HepG2 (cell line): ENCODE measurements around the gene MCRIP2. TPM values are rescaled to one million over a fixed set of nuclear protein-coding genes. Genes with fewer than 3 reads are reported as not detected.

ENCODE experiments used
- HOXD1 ChIP-seq: sonication (generic); formaldehyde crosslinking; IDR thresholded peaks from 2 replicates; pipeline ENCODE4 v1.5.0; 2020; ENCODE audit warnings: missing genetic modification reagents
- KLF16 ChIP-seq, 2 experiments: sonication (generic) in 1 of 2; formaldehyde crosslinking in 1 of 2; IDR thresholded peaks; 2 replicates each; pipeline versions ENCODE4 v1.6.1 to v1.8.0; 2016 to 2023; ENCODE audit warnings: missing genetic modification reagents in 2 of 2, missing compliant biosample characterization in 1 of 2
- MYC ChIP-seq: sonication (generic); formaldehyde crosslinking; IDR thresholded peaks from 2 replicates; pipeline ENCODE4 v1.9.0; 2021; ENCODE audit warnings: missing genetic modification reagents, borderline replicate concordance
- SCMH1 ChIP-seq: sonication (generic); formaldehyde crosslinking; IDR thresholded peaks from 2 replicates; pipeline ENCODE4 v1.9.0; 2021; ENCODE audit warnings: missing genetic modification reagents, mild to moderate bottlenecking, borderline replicate concordance
- SMC3 ChIP-seq: IDR thresholded peaks from 2 replicates; pipeline ENCODE4 v1.6.1; 2011; ENCODE audit warnings: low read length, improper control_type of control experiment
- SP140L ChIP-seq: sonication (generic); formaldehyde crosslinking; IDR thresholded peaks from 2 replicates; pipeline ENCODE4 v1.4.0; 2020; ENCODE audit warnings: missing genetic modification reagents, borderline replicate concordance
- TSC22D2 ChIP-seq: sonication (generic); formaldehyde crosslinking; IDR thresholded peaks from 2 replicates; pipeline ENCODE4 v1.5.1; 2020; ENCODE audit warnings: missing genetic modification reagents, mild to moderate bottlenecking, borderline replicate concordance
- ZBTB3 ChIP-seq: sonication (generic); formaldehyde crosslinking; IDR thresholded peaks from 2 replicates; pipeline ENCODE4 v1.4.0; 2020; ENCODE audit warnings: low read depth, mild to moderate bottlenecking, moderate library complexity, missing genetic modification reagents, borderline replicate concordance
- ZNF20 ChIP-seq: sonication (generic); formaldehyde crosslinking; IDR thresholded peaks from 2 replicates; pipeline ENCODE4 v1.4.0; 2020; ENCODE audit warnings: mild to moderate bottlenecking, moderate library complexity, missing genetic modification reagents
- ZNF232 ChIP-seq: sonication (generic); formaldehyde crosslinking; IDR thresholded peaks from 2 replicates; pipeline ENCODE4 v1.4.0; 2020; ENCODE audit warnings: missing genetic modification reagents, borderline replicate concordance
- ZNF44 ChIP-seq: sonication (generic); formaldehyde crosslinking; IDR thresholded peaks from 2 replicates; pipeline ENCODE4 v1.5.1; 2020; ENCODE audit warnings: mild to moderate bottlenecking, missing genetic modification reagents
- ZNF550 ChIP-seq: sonication (generic); formaldehyde crosslinking; IDR thresholded peaks from 2 replicates; pipeline ENCODE4 v1.4.0; 2020; ENCODE audit warnings: mild to moderate bottlenecking, missing genetic modification reagents, borderline replicate concordance
- ZNF567 ChIP-seq: sonication (generic); formaldehyde crosslinking; IDR thresholded peaks from 2 replicates; pipeline ENCODE4 v1.8.1; 2023; ENCODE audit warnings: mild to moderate bottlenecking, missing genetic modification reagents, borderline replicate concordance
- ZNF629 ChIP-seq: sonication (generic); formaldehyde crosslinking; conservative IDR thresholded peaks from 2 replicates; pipeline ENCODE4 v1.5.0; 2020; ENCODE audit warnings: missing genetic modification reagents
- ZNF703 ChIP-seq: sonication (generic); formaldehyde crosslinking; IDR thresholded peaks from 2 replicates; pipeline ENCODE4 v1.5.1; 2020; ENCODE audit warnings: missing genetic modification reagents, mild to moderate bottlenecking, moderate library complexity, borderline replicate concordance
- ZNF772 ChIP-seq: sonication (generic); formaldehyde crosslinking; IDR thresholded peaks from 2 replicates; pipeline ENCODE4 v1.5.0; 2020; ENCODE audit warnings: mild to moderate bottlenecking, missing genetic modification reagents
- ZNF792 ChIP-seq: IDR thresholded peaks from 2 replicates; pipeline ENCODE4 v1.6.1; 2016
- polyA plus RNA-seq, 8 experiments: library from polyadenylated mRNA; depleted of rRNA in 3 of 8; stranded (reverse) in 7 of 8; unstranded in 1 of 8; fragments of >200 nt; fragmentation: Illumina TruSeq in 4 of 8; extraction: Trizol in 4 of 8; gene quantifications; 2 replicates each; pipeline versions ENCODE4 v1.2.1 to v1.2.3, GENCODE V29; 2011 to 2016; ENCODE audit warnings: low read depth in 4 of 8, missing spikeins in 1 of 8, mixed read lengths in 1 of 8; ENCODE audit not compliant: insufficient read depth in 1 of 8
- total RNA-seq, 5 experiments: library from RNA; depleted of rRNA; stranded (reverse); fragments of >200 nt; fragmentation: Illumina TruSeq; extraction: Trizol; gene quantifications; 2 replicates each; pipeline ENCODE4 v1.2.3, GENCODE V29; 2016; ENCODE audit warnings: low read depth in 1 of 5
- TF ChIP-seq, protein P1 (sequence below): sonication (generic); formaldehyde crosslinking; IDR thresholded peaks from 2 replicates; pipeline ENCODE4 v1.5.0; 2020; ENCODE audit warnings: mild to moderate bottlenecking, missing genetic modification reagents, borderline replicate concordance
- TF ChIP-seq, protein P2 (sequence below): sonication (generic); formaldehyde crosslinking; IDR thresholded peaks from 2 replicates; pipeline ENCODE4 v1.5.0; 2020; ENCODE audit warnings: mild to moderate bottlenecking, missing genetic modification reagents, borderline replicate concordance
- TF ChIP-seq, protein P3 (sequence below): IDR thresholded peaks from 2 replicates; pipeline ENCODE4 v1.6.1; 2016; ENCODE audit warnings: control low read depth
- TF ChIP-seq, protein P4 (sequence below): sonication (generic); formaldehyde crosslinking; IDR thresholded peaks from 2 replicates; pipeline ENCODE4 v1.4.0; 2020; ENCODE audit warnings: missing genetic modification reagents

Gene MCRIP2
- total and polyA plus RNA-seq, 2 of the 13 experiments (the other 11 are each of a cell fraction or from before 2014, with no cell fraction given): 39.6 to 76.7 TPM

DNA sequence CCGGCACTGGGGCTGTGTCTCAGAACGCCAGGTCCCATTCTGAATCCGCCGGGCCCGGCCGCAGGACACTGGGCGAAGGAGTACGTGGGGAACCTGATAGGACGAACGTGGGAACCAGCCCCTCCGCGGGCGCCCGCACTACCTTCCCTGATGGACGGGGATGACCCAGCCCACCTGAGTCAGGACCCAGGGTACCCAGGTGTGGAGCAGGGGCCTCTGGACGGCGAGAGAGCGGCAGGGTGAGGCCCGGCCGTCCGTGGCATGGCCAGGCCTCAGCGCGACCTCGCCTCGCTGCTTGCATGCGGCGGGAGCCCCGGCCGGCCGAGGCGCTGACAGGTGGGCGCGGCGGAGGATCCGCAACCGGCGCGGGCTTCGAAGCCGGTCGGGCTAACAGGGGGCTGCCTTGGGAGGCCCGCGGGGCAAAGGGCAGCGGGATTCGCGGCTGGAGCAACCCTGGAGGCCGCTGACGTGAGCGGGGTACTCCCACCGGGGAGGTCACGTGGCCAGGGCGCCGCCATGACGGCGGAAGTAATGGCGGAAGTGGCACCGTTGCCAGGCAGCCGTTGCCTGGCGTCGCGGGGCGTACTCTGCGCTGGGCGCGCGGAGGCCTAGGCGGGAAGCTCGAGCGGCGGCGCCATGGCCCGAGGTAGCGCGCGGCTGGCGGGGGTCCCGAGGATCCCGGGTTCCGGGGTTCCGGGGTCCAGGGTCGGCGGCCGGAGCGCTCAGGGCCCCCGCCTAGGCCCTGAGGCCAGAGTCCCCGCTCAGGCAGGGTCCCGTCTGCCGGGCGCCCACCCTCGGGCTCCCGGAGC lies 7.4 kb downstream of the MCRIP2 start, which contains the start of gene WDR90 (continued):
- TF ChIP-seq ZNF703 (peak; percentile 93; the same call in 1 of the 2 replicates), ZNF550 (peak; percentile 74; the same call in 1 of the 2 replicates), HOXD1 (no peak), ZBTB3 (CRISPR knock-in tag) (0 out of 2 replicates have a peak, but pooled peaks have one; percentile 67), ZNF20 (CRISPR knock-in tag) (no peak), TSC22D2 (CRISPR knock-in tag) (peak; percentile 87), SMC3 (no peak), ZNF629 (CRISPR knock-in tag) (peak; percentile 44; the same call in 1 of the 2 replicates), ZNF232 (CRISPR knock-in tag) (no peak), MYC (CRISPR knock-in tag) (peak; percentile 88; the same call in 1 of the 2 replicates), SCMH1 (no peak), KLF16 (CRISPR knock-in tag; IDR thresholded peaks at IDR 0.05) (peak; percentile 78 to 83; a peak in 2 of 4 replicates), SP140L (CRISPR knock-in tag) (no peak), ZNF567 (CRISPR knock-in tag) (peak; percentile 90; the same call in 1 of the 2 replicates), ZNF772 (peak; percentile 92; the same call in 1 of the 2 replicates), ZNF792 (CRISPR knock-in tag) (peak; percentile 72), ZNF44 (CRISPR knock-in tag) (no peak)
- TF ChIP-seq, protein P1, sequence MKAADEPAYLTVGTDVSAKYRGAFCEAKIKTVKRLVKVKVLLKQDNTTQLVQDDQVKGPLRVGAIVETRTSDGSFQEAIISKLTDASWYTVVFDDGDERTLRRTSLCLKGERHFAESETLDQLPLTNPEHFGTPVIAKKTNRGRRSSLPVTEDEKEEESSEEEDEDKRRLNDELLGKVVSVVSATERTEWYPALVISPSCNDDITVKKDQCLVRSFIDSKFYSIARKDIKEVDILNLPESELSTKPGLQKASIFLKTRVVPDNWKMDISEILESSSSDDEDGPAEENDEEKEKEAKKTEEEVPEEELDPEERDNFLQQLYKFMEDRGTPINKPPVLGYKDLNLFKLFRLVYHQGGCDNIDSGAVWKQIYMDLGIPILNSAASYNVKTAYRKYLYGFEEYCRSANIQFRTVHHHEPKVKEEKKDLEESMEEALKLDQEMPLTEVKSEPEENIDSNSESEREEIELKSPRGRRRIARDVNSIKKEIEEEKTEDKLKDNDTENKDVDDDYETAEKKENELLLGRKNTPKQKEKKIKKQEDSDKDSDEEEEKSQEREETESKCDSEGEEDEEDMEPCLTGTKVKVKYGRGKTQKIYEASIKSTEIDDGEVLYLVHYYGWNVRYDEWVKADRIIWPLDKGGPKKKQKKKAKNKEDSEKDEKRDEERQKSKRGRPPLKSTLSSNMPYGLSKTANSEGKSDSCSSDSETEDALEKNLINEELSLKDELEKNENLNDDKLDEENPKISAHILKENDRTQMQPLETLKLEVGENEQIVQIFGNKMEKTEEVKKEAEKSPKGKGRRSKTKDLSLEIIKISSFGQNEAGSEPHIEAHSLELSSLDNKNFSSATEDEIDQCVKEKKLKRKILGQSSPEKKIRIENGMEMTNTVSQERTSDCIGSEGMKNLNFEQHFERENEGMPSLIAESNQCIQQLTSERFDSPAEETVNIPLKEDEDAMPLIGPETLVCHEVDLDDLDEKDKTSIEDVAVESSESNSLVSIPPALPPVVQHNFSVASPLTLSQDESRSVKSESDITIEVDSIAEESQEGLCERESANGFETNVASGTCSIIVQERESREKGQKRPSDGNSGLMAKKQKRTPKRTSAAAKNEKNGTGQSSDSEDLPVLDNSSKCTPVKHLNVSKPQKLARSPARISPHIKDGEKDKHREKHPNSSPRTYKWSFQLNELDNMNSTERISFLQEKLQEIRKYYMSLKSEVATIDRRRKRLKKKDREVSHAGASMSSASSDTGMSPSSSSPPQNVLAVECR (CRISPR knock-in tag): peak; percentile 100
- TF ChIP-seq, protein P2, sequence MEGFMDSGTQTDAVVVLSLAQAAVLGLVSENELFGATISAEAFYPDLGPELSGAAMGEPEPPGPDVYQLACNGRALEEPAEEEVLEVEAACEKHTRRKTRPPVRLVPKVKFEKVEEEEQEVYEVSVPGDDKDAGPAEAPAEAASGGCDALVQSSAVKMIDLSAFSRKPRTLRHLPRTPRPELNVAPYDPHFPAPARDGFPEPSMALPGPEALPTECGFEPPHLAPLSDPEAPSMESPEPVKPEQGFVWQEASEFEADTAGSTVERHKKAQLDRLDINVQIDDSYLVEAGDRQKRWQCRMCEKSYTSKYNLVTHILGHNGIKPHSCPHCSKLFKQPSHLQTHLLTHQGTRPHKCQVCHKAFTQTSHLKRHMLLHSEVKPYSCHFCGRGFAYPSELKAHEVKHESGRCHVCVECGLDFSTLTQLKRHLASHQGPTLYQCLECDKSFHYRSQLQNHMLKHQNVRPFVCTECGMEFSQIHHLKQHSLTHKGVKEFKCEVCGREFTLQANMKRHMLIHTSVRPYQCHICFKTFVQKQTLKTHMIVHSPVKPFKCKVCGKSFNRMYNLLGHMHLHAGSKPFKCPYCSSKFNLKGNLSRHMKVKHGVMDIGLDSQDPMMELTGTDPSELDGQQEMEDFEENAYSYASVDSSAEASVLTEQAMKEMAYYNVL (CRISPR knock-in tag): peak; percentile 83; the same call in 1 of the 2 replicates
- TF ChIP-seq, protein P3, sequence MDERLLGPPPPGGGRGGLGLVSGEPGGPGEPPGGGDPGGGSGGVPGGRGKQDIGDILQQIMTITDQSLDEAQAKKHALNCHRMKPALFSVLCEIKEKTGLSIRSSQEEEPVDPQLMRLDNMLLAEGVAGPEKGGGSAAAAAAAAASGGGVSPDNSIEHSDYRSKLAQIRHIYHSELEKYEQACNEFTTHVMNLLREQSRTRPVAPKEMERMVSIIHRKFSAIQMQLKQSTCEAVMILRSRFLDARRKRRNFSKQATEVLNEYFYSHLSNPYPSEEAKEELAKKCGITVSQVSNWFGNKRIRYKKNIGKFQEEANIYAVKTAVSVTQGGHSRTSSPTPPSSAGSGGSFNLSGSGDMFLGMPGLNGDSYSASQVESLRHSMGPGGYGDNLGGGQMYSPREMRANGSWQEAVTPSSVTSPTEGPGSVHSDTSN (CRISPR knock-in tag): no peak
- TF ChIP-seq, protein P4, sequence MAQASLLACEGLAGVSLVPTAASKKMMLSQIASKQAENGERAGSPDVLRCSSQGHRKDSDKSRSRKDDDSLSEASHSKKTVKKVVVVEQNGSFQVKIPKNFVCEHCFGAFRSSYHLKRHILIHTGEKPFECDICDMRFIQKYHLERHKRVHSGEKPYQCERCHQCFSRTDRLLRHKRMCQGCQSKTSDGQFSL: peak; percentile 27; the same call in 1 of the 2 replicates
